NT2/D1 (cell line): ENCODE measurements around the gene WASF2.

Source experiments
- YY1 ChIP-seq: IDR thresholded peaks from 2 replicates; pipeline ENCODE4 v1.6.1; 2011; ENCODE audit not compliant: insufficient read length, insufficient read depth
- ZNF274 ChIP-seq: IDR thresholded peaks from 2 replicates; pipeline ENCODE4 v1.6.1; 2011; ENCODE audit warnings: mild to moderate bottlenecking, low read depth, low read length

GRCh38 chr1:27536767-27537166, 46.8 kb upstream of the WASF2 start:
- TF ChIP-seq ZNF274 (no peak), YY1 (no peak)
